G401.6 (cell line): ENCODE measurements around the gene NUP153.
A peak's percentile ranks its signal among the peaks of the same experiment; 100 is the strongest.
"Not testable (repeated sequence)": the region's sequence is repeated elsewhere in the genome, so short reads cannot be mapped to it uniquely, and the experiment has no call there.

ENCODE experiments used
- FAIRE-seq: peaks from 2 replicates; lab custom pipeline; 2012; peaks lifted over from hg19 to GRCh38; lab: Jason Lieb, UNC

NUP153 gene

DNA sequence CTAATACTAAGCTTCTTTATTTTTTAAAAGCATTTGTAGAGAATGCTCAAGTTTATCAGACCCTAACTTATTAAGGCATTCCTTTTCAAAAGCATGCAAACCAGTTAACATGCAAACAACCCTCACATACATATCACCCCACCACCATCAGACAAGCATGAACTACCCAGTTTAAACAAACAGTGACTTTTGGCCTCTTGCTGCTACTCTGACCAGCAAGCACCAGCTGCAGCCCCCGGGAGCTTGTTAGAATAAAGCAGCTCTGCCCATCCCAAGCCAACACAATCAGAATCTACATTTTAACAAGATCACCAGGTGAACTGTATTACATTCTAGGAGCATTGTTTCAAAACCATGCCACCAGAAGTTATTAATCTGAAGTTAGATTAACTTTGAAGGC lies 5.9 kb upstream of the NUP153 start:
- no peak for FAIRE-seq

DNA sequence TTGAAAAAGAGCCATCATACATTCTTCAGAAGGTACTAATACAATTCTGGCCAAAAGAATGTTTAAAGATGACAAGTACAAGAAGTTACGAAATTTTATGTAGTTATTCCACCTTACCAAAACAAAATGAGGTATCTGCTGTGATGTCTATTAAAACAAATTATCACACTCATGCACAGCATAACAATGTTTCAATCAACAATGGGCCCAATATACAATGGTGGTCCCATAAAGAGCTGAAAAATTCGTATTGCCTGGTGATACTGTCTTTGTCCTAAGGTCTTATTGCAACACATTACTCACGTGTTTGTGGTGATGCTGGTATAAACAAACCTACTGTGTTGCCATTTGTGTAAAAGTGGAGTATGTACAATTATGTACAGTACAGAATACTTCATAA lies 3.6 kb upstream of the NUP153 start:
- no peak for FAIRE-seq

DNA sequence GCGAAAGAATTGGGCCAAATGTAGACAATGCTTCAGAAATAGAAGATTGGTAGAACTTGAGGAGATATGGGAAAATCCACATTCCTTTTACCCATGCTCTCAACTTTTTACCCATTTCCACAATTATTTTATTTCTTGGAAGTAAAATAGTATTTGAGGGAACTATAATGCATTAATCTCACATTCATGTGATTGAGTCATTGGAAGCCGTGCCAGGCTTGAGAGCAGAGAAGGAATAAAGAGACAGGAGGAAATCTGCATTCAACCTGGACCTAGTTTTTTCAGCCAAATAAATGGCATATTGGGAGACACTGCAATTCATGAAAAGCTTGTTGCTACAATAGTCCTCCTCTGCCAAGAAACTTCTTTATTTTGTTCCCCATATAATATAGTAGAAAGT lies 2.8 kb upstream of the NUP153 start:
- FAIRE-seq: no peak

DNA sequence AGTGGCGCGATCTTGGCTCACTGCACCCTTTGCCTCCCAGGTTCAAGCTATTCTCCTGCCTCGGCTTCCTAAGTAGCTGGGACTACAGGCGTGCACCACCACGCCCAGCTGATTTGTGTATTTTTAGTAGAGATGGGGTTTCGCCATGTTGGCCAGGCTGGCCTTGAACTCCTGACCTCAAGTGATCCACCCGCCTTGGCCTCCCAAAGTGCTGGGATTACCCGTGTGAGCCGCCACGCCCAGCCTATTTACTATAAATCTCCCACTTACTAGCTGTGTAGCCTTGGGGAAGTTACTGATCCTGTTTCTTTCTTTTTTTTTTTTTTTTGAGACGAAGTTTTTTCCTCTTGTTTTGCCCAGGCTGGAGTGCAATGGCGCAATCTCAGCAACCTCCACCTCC lies 1.3 kb upstream of the NUP153 start:
- FAIRE-seq: not testable (repeated sequence)

DNA sequence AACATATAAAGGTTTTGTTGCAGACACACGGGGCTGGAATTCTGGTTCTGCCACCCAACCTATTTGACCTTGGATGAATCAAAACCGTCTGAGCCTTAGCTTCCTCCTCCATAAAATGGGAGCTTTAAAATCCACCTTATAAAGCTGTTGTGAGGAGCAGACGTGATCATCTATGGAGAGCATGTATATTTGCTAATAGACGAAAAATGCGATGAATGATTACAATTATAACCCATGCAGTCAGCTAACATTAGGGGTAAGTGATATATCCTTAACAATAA lies 586 bp upstream of the NUP153 start:
- FAIRE-seq: no peak

DNA sequence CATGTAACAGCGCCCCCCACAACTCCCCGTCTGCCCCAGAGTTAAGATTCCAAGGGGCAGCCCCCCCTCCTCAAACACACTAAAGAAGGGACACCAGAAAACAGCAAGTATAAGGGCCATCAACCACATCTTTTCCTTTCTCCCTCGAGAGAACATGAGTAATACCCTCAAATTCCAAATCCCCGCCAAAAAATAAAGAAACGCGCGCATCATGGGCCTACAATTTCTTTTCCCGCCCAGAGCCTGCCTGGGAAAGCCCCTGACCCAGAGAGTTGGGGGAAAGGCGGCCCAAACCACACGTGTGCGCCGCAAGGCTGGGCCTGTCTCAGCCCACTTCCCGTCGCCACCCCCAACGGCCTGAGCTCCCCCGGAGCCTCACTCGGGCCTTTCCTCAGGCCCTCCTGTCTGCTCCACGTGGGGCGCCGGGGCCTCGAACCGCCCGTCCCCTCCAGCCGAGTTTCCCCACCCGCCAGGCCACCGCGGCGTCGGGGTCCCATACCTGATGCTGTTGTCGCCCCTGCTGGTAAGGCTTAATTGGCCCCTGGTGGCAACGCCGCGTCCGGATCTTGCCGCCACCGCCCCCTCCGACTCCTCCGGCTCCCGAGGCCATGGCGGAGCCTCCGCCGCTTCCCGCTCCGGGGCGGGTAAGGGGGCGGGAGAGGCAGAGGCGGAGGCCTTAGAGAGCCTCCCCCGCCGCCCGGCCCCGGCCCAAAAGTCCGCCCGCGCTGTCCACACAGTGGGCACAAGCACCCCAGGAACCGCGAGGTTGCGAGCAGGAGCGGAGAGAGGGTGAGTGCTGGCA lies 746 bp downstream of the NUP153 start:
- FAIRE-seq: no peak

DNA sequence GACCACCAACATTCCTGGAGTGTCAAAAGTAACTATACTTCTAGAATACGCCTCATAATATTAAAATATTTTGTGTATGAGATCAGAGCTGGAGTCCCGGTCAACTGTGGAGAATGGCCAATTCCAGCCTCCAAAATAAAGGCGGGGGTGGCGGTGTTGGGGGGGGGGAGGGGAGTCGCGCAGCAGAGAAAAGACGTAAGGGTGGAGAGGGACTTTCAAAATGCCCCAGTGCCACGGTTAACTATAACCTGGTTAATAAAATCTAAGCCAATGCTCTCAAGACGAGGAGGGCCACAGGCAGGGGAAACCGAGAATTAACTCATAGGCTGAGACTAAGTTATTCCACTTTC lies 1.3 kb downstream of the NUP153 start:
- no peak for FAIRE-seq

DNA sequence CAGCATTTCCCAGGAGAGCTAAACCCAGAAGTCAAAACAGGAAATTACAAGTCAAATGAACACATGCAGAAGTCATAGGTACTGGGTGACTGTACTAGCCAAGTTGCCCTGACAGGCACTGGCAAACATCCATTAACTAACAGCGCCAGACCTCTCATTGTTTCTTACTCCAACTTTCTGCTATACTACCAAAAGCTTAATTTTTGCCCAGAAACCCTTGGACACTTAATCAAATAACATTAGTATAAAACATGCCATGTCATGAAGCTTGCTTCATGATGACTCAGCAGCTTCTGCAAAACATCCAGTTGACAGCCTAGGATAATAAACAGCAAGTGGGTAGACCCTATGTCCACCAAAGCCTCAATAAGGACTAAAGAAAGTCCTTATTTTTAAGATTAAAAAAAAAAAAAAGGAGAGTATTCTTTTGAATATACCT lies 3.5 kb downstream of the NUP153 start:
- FAIRE-seq: no peak

DNA sequence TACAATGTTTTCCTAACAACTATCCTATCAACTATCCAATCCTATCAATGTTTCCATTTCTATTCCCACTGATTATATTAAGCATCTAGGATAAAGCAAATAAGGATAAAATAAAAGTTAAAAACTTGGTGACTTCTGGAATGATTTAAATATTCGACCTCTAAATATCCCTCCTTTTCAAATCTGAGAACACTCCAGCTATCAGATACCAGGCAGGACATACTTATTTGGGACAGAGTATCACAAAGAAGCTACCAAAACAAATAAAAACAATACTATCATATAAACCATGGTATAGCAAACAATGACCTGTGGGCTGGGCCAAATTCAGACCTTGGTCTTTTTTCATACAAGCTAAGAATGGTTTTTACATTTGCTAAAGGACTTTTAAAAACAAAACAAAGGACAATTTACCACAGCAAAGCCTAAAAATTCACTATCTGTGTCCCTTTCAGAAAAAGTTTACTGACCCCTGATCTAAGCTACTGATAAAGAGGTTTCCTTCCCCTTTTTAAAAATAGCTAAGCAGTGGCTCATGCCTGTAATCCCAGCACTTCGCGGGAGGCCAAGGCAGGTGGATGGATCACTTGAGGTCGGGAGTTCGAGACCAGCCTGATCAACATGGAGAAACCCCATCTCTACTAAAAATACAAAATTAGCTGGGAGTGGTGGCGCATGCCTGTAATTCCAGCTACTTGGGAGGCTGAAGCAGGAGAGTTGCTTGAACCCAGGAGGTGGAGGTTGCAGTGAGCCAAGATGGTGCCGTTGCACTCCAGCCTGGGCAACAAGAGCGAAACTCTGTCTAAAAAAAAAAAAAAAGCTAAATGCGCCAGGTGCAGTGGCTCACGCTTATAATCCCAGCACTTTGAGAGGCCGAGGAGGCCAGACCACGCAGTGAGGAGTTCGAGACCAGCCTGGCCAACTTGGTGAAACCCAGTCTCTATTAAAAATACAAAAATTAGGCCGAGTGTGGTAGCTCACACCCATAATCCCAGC lies 6.0 kb downstream of the NUP153 start:
- FAIRE-seq: no peak

DNA sequence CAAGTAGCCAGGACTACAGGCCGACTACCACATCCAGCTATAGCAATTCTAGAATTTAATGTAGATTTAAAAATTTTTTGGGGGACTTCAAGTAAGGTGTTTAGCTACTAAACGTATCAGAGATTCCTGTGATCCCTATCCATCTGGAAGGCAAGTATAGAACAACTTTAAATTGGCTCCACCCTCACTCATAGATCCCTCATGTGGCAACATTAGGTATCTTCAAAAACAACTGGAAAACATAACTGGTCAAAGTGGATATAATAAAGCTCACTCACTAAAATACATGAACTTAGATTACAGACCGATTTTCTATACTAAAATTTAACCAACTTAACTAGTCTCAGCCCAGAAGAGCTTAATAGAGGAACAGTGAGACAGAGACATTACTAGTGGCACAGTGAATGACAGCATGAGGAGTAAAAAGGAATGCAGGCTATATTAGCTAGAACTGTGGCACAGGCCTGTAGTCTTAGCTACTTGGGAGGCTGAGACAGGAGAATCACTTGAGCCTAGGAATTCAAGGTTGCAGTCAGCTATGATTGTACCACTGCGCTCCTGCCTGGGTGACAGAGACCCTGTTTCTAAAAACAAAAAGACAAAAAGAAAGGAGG lies 14.7 kb downstream of the NUP153 start:
- FAIRE-seq: peak; percentile 11

DNA sequence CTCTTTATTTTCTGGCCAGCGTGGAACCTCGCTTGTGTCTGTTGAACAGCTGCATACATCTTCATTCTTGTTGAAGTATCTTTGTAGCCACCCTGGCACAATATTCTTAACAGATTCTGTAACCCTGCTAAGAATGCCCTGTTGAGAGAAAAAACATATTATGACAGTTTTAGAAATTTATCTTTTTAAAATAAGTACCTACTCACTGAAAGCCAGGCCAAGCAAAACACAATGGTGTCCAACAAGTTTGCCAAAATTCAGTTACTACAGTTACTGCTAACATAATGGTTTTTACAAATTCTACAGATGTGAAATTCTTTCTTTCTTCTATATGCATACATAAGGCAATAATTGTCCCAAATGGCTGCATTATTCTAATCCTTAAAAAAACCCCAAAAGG lies 18.2 kb downstream of the NUP153 start:
- FAIRE-seq: no peak

DNA sequence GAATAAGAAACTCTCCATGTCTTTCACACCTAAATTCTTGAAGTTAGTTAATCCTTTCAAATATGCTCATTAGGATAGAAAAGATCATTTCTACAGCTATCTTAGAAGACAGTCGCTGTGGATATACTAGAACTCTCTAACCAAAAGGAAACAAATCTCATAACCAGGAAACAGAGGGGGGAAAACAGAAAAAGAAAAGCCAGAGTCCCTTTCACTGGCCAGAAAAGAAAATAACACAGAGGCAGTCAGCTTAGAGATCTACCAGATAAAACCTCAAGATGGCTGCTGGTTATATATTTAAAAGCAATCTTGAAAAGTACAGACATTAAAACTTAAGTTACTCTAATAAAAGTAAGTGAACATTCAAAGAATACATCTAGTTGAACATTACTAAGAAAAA lies 19.6 kb downstream of the NUP153 start:
- no peak for FAIRE-seq

DNA sequence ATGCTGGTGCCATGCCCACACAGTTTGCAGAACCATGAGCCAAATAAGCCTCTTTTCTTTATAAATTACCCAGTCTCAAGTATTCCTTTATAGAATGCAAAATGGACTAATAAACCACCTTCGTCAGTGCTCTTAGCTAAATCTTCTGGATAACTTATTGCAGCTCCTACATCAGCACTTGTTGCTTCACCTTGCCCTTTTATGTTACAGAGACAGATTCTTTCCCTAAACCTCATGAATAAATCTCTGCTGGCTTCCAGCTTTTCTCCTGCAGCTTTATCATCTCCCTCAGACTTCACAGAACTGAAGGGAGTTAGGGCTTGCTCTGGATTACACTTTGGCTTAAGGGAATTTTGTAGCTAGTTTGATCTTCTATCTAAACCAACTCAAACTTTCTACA lies 22.6 kb downstream of the NUP153 start:
- no peak for FAIRE-seq

DNA sequence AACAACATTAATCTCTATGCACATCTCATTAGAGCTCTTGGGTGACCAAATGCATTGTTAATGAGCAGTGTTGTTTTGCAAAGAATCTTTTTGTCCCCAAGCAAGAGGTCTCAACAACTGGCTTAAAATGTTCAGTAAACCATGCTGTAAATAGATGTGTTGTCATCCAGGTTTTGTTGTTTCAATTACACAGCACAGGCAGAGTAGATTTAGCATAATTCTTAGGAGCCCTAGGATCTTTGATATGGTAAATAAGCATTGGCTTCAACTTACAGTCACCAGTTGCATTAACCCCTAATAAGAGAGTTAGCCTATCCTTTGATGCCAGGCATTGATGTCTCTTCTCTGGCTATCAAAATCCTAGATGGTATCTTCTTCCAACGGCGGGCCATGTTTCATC lies 23.3 kb downstream of the NUP153 start:
- FAIRE-seq: no peak

DNA sequence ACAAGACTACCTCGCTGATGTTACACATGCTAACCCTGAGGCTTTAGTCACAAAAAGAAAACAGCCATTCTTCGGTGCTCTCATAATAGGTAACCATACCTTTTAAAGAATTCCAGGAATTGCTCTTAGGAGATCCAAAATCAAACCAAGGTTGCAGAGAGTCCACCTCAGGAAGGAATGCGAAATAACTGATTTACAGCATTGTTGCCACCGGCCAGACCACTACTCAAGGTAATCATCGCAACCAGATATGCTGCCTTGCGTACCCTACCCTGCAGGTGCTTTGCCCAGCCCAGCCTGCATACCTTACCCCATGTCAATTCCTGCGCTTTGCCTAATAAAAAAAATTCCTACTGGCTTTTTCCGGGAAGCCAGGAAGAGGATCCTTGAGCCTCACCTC lies 27.0 kb downstream of the NUP153 start:
- no peak for FAIRE-seq

DNA sequence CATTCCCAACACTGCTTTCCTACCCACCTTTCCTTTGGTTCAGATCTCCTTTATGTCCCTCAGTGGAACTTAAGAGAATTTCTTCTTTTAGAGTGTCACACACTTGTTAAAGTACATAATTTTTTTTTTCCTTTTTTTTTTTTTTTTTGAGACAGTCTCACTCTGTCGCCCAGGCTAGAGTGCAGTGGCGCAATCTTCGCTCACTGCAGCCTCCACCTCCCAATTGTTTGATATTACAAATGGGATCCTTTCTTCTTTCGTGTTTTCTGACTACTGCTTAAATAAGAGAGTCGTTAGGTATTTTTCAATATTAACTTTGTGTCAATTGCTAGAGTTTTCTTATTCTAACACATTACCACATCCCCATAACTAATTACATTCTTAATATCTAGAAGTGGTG lies 29.1 kb downstream of the NUP153 start:
- FAIRE-seq: no peak

DNA sequence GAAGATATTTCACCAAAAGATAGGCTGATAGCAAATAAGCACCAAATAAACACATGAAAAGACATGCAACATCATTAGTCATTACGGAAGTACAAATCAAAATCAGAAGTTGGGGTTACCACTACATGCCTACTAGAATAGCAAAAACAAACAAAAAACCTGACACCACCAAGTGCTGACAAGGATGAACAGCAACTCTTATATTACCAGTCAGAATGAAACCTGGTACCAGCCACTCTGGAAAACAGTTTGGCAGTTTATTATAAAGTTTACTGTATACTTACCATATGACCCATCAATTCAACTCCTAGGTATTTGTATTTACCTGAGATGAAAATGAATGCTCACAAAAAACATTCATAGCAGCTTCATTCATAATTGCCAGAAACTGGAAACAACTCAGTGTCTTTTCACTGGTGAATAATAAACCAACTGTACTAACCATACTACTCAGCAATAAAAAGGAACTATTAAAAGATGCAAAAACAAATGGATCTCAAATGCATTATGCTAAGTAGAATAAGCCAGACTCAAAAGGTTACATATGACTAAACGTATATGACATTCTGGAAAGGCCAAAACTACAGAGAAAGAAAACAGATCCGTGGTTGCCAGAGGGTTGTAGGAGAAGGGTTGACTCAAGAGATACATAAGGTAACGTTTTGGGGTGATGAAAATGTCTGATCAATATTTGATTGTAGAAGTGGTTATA lies 33.0 kb downstream of the NUP153 start:
- FAIRE-seq: no peak

DNA sequence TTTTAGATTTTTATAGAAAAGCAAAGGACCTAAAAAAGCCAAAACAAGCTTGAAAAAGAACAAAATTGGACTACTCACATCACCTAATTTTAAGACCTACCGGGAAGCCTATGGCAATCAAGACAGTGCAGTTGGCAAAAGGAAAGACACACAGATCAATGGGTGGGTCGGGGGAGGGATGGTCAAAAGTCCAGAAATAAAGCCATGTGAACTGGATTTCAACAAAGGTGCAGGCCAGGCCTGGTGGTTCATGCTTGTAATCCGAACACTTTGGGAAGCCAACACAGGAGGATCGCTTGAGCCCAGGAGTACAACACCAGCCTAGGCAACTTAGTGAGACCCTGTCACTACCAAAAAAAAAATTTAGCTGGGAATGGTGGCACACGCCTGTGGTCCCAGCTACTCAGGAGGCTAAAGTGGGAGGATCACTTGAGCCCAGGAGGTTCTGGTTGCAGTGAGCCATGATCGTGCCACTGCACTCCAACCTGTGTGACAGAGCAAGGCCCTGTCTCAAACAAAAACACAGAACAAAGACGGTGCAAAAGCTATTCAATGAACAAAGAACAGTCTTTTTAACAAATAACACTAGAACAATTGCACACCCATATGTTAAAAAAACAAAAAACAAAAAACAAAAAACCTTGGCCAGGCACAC lies 34.5 kb downstream of the NUP153 start:
- FAIRE-seq: no peak

DNA sequence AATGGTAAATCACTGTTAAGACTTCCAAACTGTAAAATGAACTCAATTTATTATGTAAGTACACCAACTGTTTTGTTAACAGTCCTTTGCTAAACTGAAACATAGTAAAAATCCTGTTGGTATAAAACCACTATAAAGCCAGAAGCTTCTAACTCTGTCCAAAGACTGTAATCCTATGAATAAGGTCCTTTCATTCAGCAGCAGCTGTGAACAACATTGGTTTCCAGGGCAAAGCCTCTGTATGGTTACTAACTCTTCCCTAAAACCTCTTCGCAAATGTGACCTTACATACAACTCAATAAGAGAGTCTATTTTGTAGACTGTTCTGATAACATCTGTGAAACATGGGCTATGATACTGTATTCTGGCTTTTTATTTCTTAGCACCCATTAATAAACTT lies 40.1 kb downstream of the NUP153 start:
- no peak for FAIRE-seq

DNA sequence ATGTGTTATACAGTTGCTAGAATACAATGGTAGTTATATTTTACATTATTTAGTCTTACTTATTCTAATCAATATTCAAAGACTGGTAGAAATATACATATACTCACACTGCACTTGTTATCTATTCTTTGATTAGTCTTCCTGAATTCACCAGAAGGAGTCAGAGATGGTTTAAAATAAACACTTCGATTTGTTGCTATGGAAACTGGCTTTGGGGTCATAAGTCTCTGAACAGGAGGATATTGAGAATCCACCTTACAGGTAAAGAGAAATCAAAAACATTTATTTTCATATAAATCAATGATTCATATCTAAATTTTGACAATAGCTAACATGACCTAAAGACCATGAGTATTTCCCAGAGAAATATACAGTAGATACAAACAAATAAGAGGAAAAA lies 41.6 kb downstream of the NUP153 start:
- FAIRE-seq: no peak

DNA sequence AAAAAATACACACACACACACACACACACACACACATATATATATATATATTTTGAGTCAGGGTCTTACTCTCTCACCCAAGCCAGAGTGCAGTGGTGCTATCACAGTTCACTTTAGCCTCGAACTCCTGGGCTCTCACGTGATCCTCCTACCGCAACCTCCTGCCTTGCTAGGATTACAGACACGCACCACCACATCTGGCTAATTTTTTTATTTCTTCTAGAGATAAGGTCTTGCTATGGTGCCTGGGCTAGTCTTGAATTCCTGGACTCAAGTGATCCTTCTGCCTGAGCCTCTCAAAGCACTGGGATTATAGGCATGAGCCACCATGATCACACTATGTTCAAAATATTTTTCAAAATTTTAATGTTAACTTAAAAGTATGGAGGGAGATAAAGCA lies 43.5 kb downstream of the NUP153 start:
- FAIRE-seq: no peak

DNA sequence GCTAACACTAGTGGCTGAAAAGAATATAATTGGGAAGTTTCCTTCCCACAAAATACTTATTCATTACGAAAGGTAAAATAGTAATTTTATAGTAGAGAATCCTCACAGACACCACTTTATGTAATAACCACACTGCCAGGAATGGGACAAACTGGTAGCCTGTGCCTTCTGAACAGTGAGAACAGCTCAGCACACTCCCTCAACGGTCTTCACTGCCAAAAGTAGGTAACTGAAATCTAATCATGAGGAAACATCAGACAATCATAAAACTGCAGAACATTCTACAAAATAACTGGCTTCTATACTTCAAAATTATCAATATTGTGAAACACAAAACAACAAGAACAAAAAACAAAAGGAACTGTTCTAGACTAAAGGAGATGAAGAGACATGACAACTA lies 44.1 kb downstream of the NUP153 start:
- FAIRE-seq: no peak
